ENCODE measurements around the gene SEMA3C.

The SEMA3C gene

GRCh38 chr7:80847027-80847426 is 71.8 kb downstream of the SEMA3C start:
- DNase-seq, result no peak

- no peak for DNase-seq
Measured at GRCh38 chr7:80844916-80845315, 73.9 kb downstream of the SEMA3C start.

GRCh38 chr7:80843018-80843677 is 75.7 kb downstream of the SEMA3C start:
- no peak for DNase-seq

GRCh38 chr7:80842022-80842790 is 76.6 kb downstream of the SEMA3C start:
- no peak for DNase-seq

- no peak for DNase-seq
Measured at GRCh38 chr7:80841423-80841955, 77.4 kb downstream of the SEMA3C start.

GRCh38 chr7:80840681-80841080 is 78.2 kb downstream of the SEMA3C start:
- DNase-seq, result no peak

- DNase-seq, result no peak
Measured at GRCh38 chr7:80839855-80840254, 79.0 kb downstream of the SEMA3C start.

- DNase-seq, result no peak
Measured at GRCh38 chr7:80838643-80839042, 80.2 kb downstream of the SEMA3C start.

GRCh38 chr7:80837345-80837744 is 81.5 kb downstream of the SEMA3C start:
- DNase-seq, result no peak

GRCh38 chr7:80835251-80835650 is 83.6 kb downstream of the SEMA3C start:
- no peak for DNase-seq

- DNase-seq, result no peak
Measured at GRCh38 chr7:80833289-80834268, 85.3 kb downstream of the SEMA3C start.

GRCh38 chr7:80832006-80832405 is 86.8 kb downstream of the SEMA3C start:
- DNase-seq, result no peak

- DNase-seq, result no peak
Measured at GRCh38 chr7:80830584-80831285, 88.1 kb downstream of the SEMA3C start.

GRCh38 chr7:80830010-80830409 is 88.8 kb downstream of the SEMA3C start:
- no peak for DNase-seq

- DNase-seq, result no peak
Measured at GRCh38 chr7:80829527-80829926, 89.3 kb downstream of the SEMA3C start.

- no peak for DNase-seq
Measured at GRCh38 chr7:80827239-80827633, 91.6 kb downstream of the SEMA3C start.

GRCh38 chr7:80826520-80827238 is 92.2 kb downstream of the SEMA3C start:
- no peak for DNase-seq

- no peak for DNase-seq
Measured at GRCh38 chr7:80825499-80825898, 93.4 kb downstream of the SEMA3C start.

- DNase-seq, result no peak
Measured at GRCh38 chr7:80824253-80824652, 94.6 kb downstream of the SEMA3C start.

- DNase-seq, result no peak
Measured at GRCh38 chr7:80823057-80823456, 95.8 kb downstream of the SEMA3C start.

GRCh38 chr7:80821771-80822319 is 97.0 kb downstream of the SEMA3C start:
- DNase-seq, result no peak
